Psoas muscle (tissue), 8 donors: ENCODE data around the gene AGPAT3. TPM values are rescaled to one million over a fixed set of nuclear protein-coding genes. Genes with fewer than 3 reads are reported as not detected.

Source experiments
- ATAC-seq, 4 donors: fragments of 200-7000 bp; cut with Tn5 transposase; one replicate each; pipeline ENCODE4 v1.9.1; 2020; ENCODE audit warnings: moderate library complexity in 3 of 4, mild to moderate bottlenecking in 2 of 4
- DNase-seq, 2 donors: peaks; one replicate each; pipeline ENCODE4 v3.0.0-alpha.2; 2020
- H3K27ac ChIP-seq: fragments of 200-600 bp; one replicate; pipeline ENCODE4 v1.8.0; 2022
- H3K27me3 ChIP-seq, 3 donors: fragments of 200-600 bp in 1 of 3; one replicate each; pipeline versions ENCODE4 v1.6.1 to v1.8.0; 2013 to 2022; ENCODE audit warnings: low read length in 2 of 3, mild to moderate bottlenecking in 2 of 3, moderate library complexity in 1 of 3; ENCODE audit not compliant: insufficient read depth in 3 of 3
- H3K36me3 ChIP-seq, 2 donors: fragments of 200-600 bp in 1 of 2; one replicate each; pipeline versions ENCODE4 v1.6.1 to v1.8.0; 2013 to 2022; ENCODE audit warnings: low read depth in 1 of 2, mild to moderate bottlenecking in 1 of 2, moderate library complexity in 1 of 2; ENCODE audit not compliant: insufficient read depth in 1 of 2
- H3K4me1 ChIP-seq: fragments of 200-600 bp; one replicate; pipeline ENCODE4 v1.8.0; 2022
- H3K4me3 ChIP-seq: fragments of 200-600 bp; one replicate; pipeline ENCODE4 v1.8.0; 2022; ENCODE audit warnings: mild to moderate bottlenecking
- H3K9me3 ChIP-seq: fragments of 200-600 bp; one replicate; pipeline ENCODE4 v1.8.0; 2022
- CTCF ChIP-seq: fragments of 200-600 bp; IDR thresholded peaks from one replicate; pipeline ENCODE4 v1.8.0; 2022; ENCODE audit warnings: antibody characterized with exemption
- WGBS, 3 donors: extraction: QIAGEN DNeasy Blood & Tissue Kit; methylation state at CpG; one replicate each; pipeline versions ENCODE4 v1.1.6 to v1.1.7; 2013; 5-methylcytosine and 5-hydroxymethylcytosine counted together
- intact Hi-C, 2 donors: fragments of 100-400 bp; cut with DNase I; formaldehyde crosslinking; loops; one replicate each; pipeline versions ENCODE4 v1.11.0 to v1.14.2; 2022
- polyA plus RNA-seq, 3 donors: library from polyadenylated mRNA; stranded (reverse); fragments of 200-250 nt; gene quantifications; one replicate each; pipeline ENCODE4 v1.2.3, GENCODE V29; 2013
- total RNA-seq, 4 donors: library from RNA; stranded (reverse); fragmentation: NEBNext Ultra II Directional in 2 of 4; extraction: Animal tissue kit (Norgen Biotek cat#: 25700) in 2 of 4; gene quantifications; one replicate each; pipeline versions ENCODE4 v1.2.1 to v1.2.4, GENCODE V29; 2021 to 2023
- donor health status: healthy with polysubstance abuse.
- donor health status: DM: no; HTN: no; CAD: no; lungs with moderate emphysema.
- donor health status: Bipolar disorder and iron deficiency.
- donor health status: healthy.
- donor health status: DM: yes; HTN: yes; CAD: no.
- donor health status: DM: no; HTN: no; CAD: no.
- donor health status: DM: no; HTN: no; CAD: no.
- donor health status: DM: yes; HTN: yes; CAD: no.

AGPAT3 gene
- total and polyA plus RNA-seq, 7 donors, result 28.4 to 117 (median 50.7) TPM

DNA sequence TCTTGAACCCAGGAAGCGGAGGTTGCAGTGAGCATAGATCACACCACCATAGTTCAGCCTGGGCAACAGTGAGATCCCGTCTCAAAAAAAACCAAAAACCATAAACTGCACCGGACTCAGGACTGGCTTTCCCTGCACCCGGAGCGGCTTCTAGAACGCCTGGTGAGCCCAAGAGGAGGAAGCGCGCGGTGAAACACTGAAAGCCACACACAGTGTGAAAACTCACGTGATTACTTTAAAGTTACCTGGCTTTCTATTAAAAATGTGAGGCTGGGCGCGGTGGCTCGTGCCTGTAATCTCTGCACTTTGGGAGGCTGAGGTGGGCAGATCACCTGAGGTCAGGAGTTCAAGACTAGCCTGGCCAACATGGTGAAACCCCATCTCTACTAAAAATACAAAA, 140.0 kb downstream of the AGPAT3 start:
- Histone ChIP-seq H3K4me3 (no peak overlapping the region), H3K36me3 (no peaks in the 10 kb centered on the region), H3K4me1 (no peaks in the 10 kb centered on the region), H3K27ac (no peak overlapping the region), H3K27me3 (no peaks in the 10 kb centered on the region), H3K9me3 (no peaks in the 10 kb centered on the region)
- no peak for TF ChIP-seq CTCF
- WGBS, 3 donors, result 88 to 89% (median 88%) methylated on average over 13 of the region's 13 CpGs
- intact Hi-C loops, result no loop called here
- ATAC-seq (no peak), DNase-seq (no peak)

GRCh38 chr21:44005593-44005992, 140.6 kb downstream of the AGPAT3 start:
- no peaks in the 10 kb centered on the region for H3K27me3 ChIP-seq
- H3K4me3 ChIP-seq, result no peak overlapping the region
- H3K9me3 ChIP-seq, result no peaks in the 10 kb centered on the region
- H3K36me3 ChIP-seq, result no peaks in the 10 kb centered on the region
- no peak for DNase-seq
- no peaks in the 10 kb centered on the region for H3K4me1 ChIP-seq
- WGBS, 3 donors, result 86 to 87% (median 87%) methylated on average over 9 of the region's 9 CpGs
- no peak overlapping the region for H3K27ac ChIP-seq
- intact Hi-C loops, result no loop called here
- no peak for ATAC-seq
- TF ChIP-seq CTCF, result no peak

DNA sequence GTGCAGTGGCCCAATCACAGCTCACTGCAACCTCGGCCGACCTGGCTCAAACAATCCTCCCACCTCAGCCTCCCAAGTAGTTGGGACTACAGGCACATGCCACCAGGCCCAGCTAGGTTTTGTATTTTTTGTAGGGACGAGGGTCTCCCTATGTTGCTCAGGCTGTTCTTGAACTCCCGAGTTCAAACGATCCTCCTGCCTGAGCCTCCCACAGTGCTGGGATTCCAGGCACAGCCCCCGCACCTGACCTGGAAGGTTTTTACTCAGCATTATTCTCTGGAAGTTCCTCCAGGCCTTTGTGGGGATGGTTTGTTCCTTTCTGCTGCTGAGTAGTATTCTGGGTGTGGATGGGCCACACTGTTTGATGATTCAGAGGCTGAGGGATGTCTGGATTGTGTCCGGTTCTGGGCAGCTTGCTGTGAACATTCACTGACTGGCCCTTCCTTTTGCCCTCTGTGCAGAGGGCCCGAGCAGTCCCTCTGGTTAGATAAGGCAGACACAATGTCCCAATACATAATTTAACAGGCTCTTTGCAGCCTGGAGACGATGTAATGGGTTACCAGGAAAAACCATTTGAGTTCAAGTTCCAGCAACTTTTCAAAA, 141.1 kb downstream of the AGPAT3 start:
- peak in 2 of 4 donors; percentile 20 to 35 for ATAC-seq
- intact Hi-C loops, result no loop called here
- DNase-seq, result peak in 1 of 2 donors; percentile 31

GRCh38 chr21:44006656-44007055, 141.6 kb downstream of the AGPAT3 start:
- Histone ChIP-seq H3K27me3 (no peaks in the 10 kb centered on the region), H3K27ac (no peak overlapping the region), H3K9me3 (no peaks in the 10 kb centered on the region), H3K4me1 (peaks cover 4% of the 10 kb centered on the region), H3K36me3 (no peaks in the 10 kb centered on the region), H3K4me3 (no peak overlapping the region)
- ATAC-seq (peak in 1 of 4 donors; percentile 12), DNase-seq (peak in 1 of 2 donors; percentile 56)
- WGBS, 3 donors, result 66 to 79% (median 66%) methylated on average over 8 of the region's 8 CpGs
- no peak for TF ChIP-seq CTCF
- intact Hi-C loops, result no loop called here

More for the DNA sequence above, 141.1 kb downstream of the AGPAT3 start:
- no peak overlapping the region for H3K27ac ChIP-seq
- peaks cover under 1% of the 10 kb centered on the region for H3K4me1 ChIP-seq
- no peaks in the 10 kb centered on the region for H3K36me3 ChIP-seq
- no peak overlapping the region for H3K4me3 ChIP-seq
- TF ChIP-seq CTCF, result no peak
- no peaks in the 10 kb centered on the region for H3K9me3 ChIP-seq
- H3K27me3 ChIP-seq, result no peaks in the 10 kb centered on the region
- 72 to 73% (median 72%) methylated on average over 9 of the region's 9 CpGs for WGBS, 3 donors

- H3K9me3 ChIP-seq, result no peaks in the 10 kb centered on the region
- ATAC-seq (no peak), DNase-seq (no peak)
- H3K4me1 ChIP-seq, result peaks cover 23% of the 10 kb centered on the region
- no peak overlapping the region for H3K4me3 ChIP-seq
- no peak for TF ChIP-seq CTCF
- intact Hi-C loops, result loop anchor here (5.0 kb wide), 1 partner anchor 42 kb away; no protein-coding TSS in a partner anchor
- no peak overlapping the region for H3K27ac ChIP-seq
- no peaks in the 10 kb centered on the region for H3K36me3 ChIP-seq
- H3K27me3 ChIP-seq, result no peaks in the 10 kb centered on the region
- 61 to 73% (median 70%) methylated on average over 9 of the region's 9 CpGs for WGBS, 3 donors
Observed at GRCh38 chr21:44010429-44010828, 145.4 kb downstream of the AGPAT3 start.
